ENCODE measurements around the gene PDZD8. TPM values are rescaled to one million over a fixed set of nuclear protein-coding genes. Genes with fewer than 3 reads are reported as not detected.

Gene PDZD8
- polyA plus RNA-seq, 2 of the 4 experiments (the other 2 are of a cell fraction) = 27.4 to 76.7 TPM

DNA sequence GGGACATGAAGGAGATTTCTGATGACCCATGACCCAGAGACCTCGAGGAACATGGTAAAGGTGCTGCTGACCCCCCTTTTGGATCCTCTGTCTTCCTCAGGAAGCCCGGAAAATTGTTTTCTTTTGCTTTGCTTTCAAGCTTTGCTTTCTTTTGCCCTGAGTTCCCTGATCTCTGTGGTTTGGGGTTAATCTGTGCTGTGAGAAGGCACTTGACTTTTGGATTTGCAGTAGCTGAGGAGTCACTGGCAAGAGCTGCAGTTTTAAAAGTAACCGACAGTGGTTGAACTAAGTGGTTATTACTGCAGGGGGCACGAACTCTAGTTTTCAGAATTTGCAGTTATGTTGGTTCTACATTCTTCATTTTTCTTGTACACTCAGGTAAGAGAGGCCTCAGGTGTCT, 53.0 kb downstream of the PDZD8 start:
- peaks cover 43% of the 10 kb centered on the region for H3K4me1 ChIP-seq
- 0 out of 6 replicates have a peak overlapping the region, but pooled peaks of 1 of the 2 experiments have one; percentile 5 for H3K27ac ChIP-seq
- no peak overlapping the region for H3K4me3 ChIP-seq
- H3K9me3 ChIP-seq = no peaks in the 10 kb centered on the region
- no peak for TF ChIP-seq ZC3H11A (IDR thresholded peaks at IDR 0.05)
- TF ChIP-seq ESRRA (IDR thresholded peaks at IDR 0.05; ENCODE audit: borderline replicate concordance, low read length) = no peak
- TF ChIP-seq, protein P1, sequence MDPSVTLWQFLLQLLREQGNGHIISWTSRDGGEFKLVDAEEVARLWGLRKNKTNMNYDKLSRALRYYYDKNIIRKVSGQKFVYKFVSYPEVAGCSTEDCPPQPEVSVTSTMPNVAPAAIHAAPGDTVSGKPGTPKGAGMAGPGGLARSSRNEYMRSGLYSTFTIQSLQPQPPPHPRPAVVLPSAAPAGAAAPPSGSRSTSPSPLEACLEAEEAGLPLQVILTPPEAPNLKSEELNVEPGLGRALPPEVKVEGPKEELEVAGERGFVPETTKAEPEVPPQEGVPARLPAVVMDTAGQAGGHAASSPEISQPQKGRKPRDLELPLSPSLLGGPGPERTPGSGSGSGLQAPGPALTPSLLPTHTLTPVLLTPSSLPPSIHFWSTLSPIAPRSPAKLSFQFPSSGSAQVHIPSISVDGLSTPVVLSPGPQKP (IDR thresholded peaks at IDR 0.05; ENCODE audit: low read depth, low read length) = no peak
- TF ChIP-seq KDM1A (IDR thresholded peaks at IDR 0.05; ENCODE audit: low read depth) = no peak
- TF ChIP-seq GATA3 (IDR thresholded peaks at IDR 0.05; ENCODE audit: borderline replicate concordance) = no peak
- TF ChIP-seq KDM5A (IDR thresholded peaks at IDR 0.05) = no peak
- no peak for TF ChIP-seq EHMT2 (IDR thresholded peaks at IDR 0.05; ENCODE audit: low read depth)
- TF ChIP-seq HOXA7 (CRISPR knock-in tag; IDR thresholded peaks at IDR 0.05) = no peak
- TF ChIP-seq JUN (IDR thresholded peaks at IDR 0.05) = no peak
- no peak for TF ChIP-seq RCOR1 (IDR thresholded peaks at IDR 0.05; ENCODE audit: low read depth, low read length)
- no peak for TF ChIP-seq FOSL2 (IDR thresholded peaks at IDR 0.05)
- no peak for TF ChIP-seq FOSL2 (CRISPR knock-in tag; IDR thresholded peaks at IDR 0.05)
- no peak for TF ChIP-seq RAD21 (conservative IDR thresholded peaks at IDR 0.05 in 1 of 2, IDR thresholded peaks at IDR 0.05 in 1 of 2)
- FAIRE-seq (no peak), ATAC-seq (peak in 1 of 2 experiments; percentile 52; a peak in 3 of 6 replicates), DNase-seq (ENCODE audit: low read depth in 1 of 2, low spot score in 1 of 2) (no peak)
- 0 out of 3 replicates have a peak overlapping the region, but pooled peaks have one; percentile 1 for H3K4me2 ChIP-seq
- ChIA-PET CTCF (interaction anchor here (1.4 to 3.9 kb wide), 5 partner anchors 12 to 105 kb away, joined by 3 to 54 read pairs (median 5); no protein-coding TSS in a partner anchor), POLR2A (no interaction called here)
- WGBS (ENCODE audit: missing lambda C conversion rate) = 65% methylated on average over 4 of the region's 4 CpGs

DNA sequence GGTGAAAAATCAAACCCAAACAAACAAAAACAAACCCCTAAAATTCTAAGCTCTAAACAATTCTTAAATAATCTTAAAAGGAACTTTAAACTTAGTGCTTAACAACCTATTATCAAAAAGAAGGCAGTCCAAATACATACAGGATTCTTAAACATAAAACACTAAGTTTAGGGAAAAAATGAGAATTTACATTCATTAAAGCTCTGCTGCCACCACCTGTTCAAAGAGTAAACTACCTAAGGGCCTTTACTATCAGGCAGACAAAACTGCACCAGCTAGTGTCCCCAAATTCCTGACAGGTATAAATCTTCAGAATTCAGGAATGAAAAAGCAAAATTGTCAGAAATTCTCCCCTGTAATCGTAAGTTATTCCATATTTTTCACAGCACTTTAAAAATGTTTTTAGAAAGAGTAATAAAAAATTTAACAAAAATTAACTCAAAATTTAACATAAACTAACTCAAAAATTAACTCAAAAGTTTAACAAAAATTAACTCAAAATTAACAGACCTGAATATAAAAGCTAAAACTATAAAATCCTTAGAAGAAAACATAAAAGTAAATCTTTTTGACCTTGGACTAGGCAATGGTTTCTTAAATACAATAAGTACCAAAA, 55.1 kb downstream of the PDZD8 start:
- Histone ChIP-seq H3K4me2 (0 out of 3 replicates have a peak overlapping the region, but pooled peaks have one; percentile 21), H3K9me3 (no peaks in the 10 kb centered on the region), H3K4me3 (no peak overlapping the region), H3K27ac (no peak overlapping the region), H3K4me1 (peaks cover 40% of the 10 kb centered on the region)
- ChIA-PET CTCF (interaction anchor here (0.6 to 10.1 kb wide), 35 partner anchors 9 to 1167 kb away, joined by 3 to 221 read pairs (median 4); partner anchors contain the start of gene SLC18A2), POLR2A (interaction anchor here (2.2 kb wide), 1 partner anchor 103 kb away, joined by 13 read pairs; no protein-coding TSS in a partner anchor)
- WGBS (ENCODE audit: missing lambda C conversion rate) = 6% methylated on average over 1 of the region's 1 CpG
- ATAC-seq = peak; percentile 47 to 75; a peak in 3 of 6 replicates
- peak; percentile 80 for FAIRE-seq
- peak; percentile 30 to 35 for DNase-seq (ENCODE audit: low read depth in 1 of 2, low spot score in 1 of 2)
- TF ChIP-seq, protein P2, sequence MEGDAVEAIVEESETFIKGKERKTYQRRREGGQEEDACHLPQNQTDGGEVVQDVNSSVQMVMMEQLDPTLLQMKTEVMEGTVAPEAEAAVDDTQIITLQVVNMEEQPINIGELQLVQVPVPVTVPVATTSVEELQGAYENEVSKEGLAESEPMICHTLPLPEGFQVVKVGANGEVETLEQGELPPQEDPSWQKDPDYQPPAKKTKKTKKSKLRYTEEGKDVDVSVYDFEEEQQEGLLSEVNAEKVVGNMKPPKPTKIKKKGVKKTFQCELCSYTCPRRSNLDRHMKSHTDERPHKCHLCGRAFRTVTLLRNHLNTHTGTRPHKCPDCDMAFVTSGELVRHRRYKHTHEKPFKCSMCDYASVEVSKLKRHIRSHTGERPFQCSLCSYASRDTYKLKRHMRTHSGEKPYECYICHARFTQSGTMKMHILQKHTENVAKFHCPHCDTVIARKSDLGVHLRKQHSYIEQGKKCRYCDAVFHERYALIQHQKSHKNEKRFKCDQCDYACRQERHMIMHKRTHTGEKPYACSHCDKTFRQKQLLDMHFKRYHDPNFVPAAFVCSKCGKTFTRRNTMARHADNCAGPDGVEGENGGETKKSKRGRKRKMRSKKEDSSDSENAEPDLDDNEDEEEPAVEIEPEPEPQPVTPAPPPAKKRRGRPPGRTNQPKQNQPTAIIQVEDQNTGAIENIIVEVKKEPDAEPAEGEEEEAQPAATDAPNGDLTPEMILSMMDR (IDR thresholded peaks at IDR 0.05) = peak; percentile 76
- no peak for TF ChIP-seq HOXA7 (CRISPR knock-in tag; IDR thresholded peaks at IDR 0.05)
- TF ChIP-seq CEBPB (IDR thresholded peaks at IDR 0.05) = no peak
- TF ChIP-seq TFCP2L1 (CRISPR knock-in tag; IDR thresholded peaks at IDR 0.05) = no peak
- TF ChIP-seq NR3C1 (IDR thresholded peaks at IDR 0.05) = no peak
- TF ChIP-seq, protein P1 (IDR thresholded peaks at IDR 0.05; ENCODE audit: low read depth, low read length) = no peak
- TF ChIP-seq, protein P3, sequence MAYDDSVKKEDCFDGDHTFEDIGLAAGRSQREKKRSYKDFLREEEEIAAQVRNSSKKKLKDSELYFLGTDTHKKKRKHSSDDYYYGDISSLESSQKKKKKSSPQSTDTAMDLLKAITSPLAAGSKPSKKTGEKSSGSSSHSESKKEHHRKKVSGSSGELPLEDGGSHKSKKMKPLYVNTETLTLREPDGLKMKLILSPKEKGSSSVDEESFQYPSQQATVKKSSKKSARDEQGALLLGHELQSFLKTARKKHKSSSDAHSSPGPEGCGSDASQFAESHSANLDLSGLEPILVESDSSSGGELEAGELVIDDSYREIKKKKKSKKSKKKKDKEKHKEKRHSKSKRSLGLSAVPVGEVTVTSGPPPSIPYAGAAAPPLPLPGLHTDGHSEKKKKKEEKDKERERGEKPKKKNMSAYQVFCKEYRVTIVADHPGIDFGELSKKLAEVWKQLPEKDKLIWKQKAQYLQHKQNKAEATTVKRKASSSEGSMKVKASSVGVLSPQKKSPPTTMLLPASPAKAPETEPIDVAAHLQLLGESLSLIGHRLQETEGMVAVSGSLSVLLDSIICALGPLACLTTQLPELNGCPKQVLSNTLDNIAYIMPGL (CRISPR knock-in tag; IDR thresholded peaks at IDR 0.05; ENCODE audit: borderline replicate concordance) = no peak
- no peak for TF ChIP-seq BHLHE40 (IDR thresholded peaks at IDR 0.05; ENCODE audit: low read depth, low read length)
- no peak for TF ChIP-seq ZC3H11A (IDR thresholded peaks at IDR 0.05)
- TF ChIP-seq POLR2A (IDR thresholded peaks at IDR 0.05; ENCODE audit: low read length) = no peak
- TF ChIP-seq, protein P4, sequence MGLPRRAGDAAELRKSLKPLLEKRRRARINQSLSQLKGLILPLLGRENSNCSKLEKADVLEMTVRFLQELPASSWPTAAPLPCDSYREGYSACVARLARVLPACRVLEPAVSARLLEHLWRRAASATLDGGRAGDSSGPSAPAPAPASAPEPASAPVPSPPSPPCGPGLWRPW (IDR thresholded peaks at IDR 0.05) = no peak
- no peak for TF ChIP-seq RCOR1 (IDR thresholded peaks at IDR 0.05; ENCODE audit: low read depth, low read length)
- TF ChIP-seq, protein P5, sequence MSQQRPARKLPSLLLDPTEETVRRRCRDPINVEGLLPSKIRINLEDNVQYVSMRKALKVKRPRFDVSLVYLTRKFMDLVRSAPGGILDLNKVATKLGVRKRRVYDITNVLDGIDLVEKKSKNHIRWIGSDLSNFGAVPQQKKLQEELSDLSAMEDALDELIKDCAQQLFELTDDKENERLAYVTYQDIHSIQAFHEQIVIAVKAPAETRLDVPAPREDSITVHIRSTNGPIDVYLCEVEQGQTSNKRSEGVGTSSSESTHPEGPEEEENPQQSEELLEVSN (IDR thresholded peaks at IDR 0.05; ENCODE audit: borderline replicate concordance, low read depth) = no peak
- no peak for TF ChIP-seq FOXS1 (CRISPR knock-in tag; IDR thresholded peaks at IDR 0.05)
- TF ChIP-seq, protein P6, sequence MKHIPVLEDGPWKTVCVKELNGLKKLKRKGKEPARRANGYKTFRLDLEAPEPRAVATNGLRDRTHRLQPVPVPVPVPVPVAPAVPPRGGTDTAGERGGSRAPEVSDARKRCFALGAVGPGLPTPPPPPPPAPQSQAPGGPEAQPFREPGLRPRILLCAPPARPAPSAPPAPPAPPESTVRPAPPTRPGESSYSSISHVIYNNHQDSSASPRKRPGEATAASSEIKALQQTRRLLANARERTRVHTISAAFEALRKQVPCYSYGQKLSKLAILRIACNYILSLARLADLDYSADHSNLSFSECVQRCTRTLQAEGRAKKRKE (CRISPR knock-in tag; IDR thresholded peaks at IDR 0.05; ENCODE audit: low read depth) = no peak
- no peak for TF ChIP-seq TP53 (CRISPR knock-in tag; IDR thresholded peaks at IDR 0.05)
- TF ChIP-seq SMC3 (IDR thresholded peaks at IDR 0.05) = peak; percentile 70
- no peak for TF ChIP-seq EHMT2 (IDR thresholded peaks at IDR 0.05; ENCODE audit: low read depth)
- TF ChIP-seq ZSCAN20 (CRISPR knock-in tag; IDR thresholded peaks at IDR 0.05) = no peak
- TF ChIP-seq MYC (IDR thresholded peaks at IDR 0.05; ENCODE audit: borderline replicate concordance, low read length) = no peak
- TF ChIP-seq RAD21 (conservative IDR thresholded peaks at IDR 0.05 in 1 of 2, IDR thresholded peaks at IDR 0.05 in 1 of 2) = peak; percentile 64 to 70
- TF ChIP-seq POLR2AphosphoS2 (conservative IDR thresholded peaks at IDR 0.05; ENCODE audit: low read length) = no peak

Data from A549 (cell line).